Activated T-cell treated with anti-CD3 and anti-CD28 coated beads, Interleukin-2, amount 50 U/mL, for 4 hours (primary cell): ENCODE measurements around the gene U2SURP. TPM values are rescaled to one million over a fixed set of nuclear protein-coding genes. Genes with fewer than 3 reads are reported as not detected.
A peak's percentile ranks its signal among the peaks of the same experiment; 100 is the strongest.
"Not testable (repeated sequence)": the region's sequence is repeated elsewhere in the genome, so short reads cannot be mapped to it uniquely, and the experiment has no call there.

Experiments
- ATAC-seq, 2 donors: fragments of 200-7000 bp; cut with Tn5 transposase; one replicate each; pipeline ENCODE4 v1.10.0; 2021
- DNase-seq: peaks from one replicate; pipeline ENCODE4 v3.0.0-alpha.2; 2020
- H3K27me3 Mint-ChIP-seq: one replicate; pipeline ENCODE4 v1.8.0; 2021; ENCODE audit warnings: low read depth, mixed read lengths
- H3K36me3 Mint-ChIP-seq: one replicate; pipeline ENCODE4 v1.8.0; 2022; ENCODE audit warnings: mixed read lengths; ENCODE audit not compliant: insufficient read depth
- H3K4me1 Mint-ChIP-seq: one replicate; pipeline ENCODE4 v1.8.0; 2021; ENCODE audit warnings: low read depth, mixed read lengths
- H3K4me3 Mint-ChIP-seq: one replicate; pipeline ENCODE4 v1.8.0; 2021; ENCODE audit warnings: mild to moderate bottlenecking, moderate library complexity, mixed read lengths
- H3K9me3 Mint-ChIP-seq: one replicate; pipeline ENCODE4 v1.8.0; 2021; ENCODE audit warnings: mixed read lengths
- total RNA-seq, 3 donors: library from RNA; stranded (reverse); gene quantifications; one replicate each; pipeline ENCODE4 v1.2.1, GENCODE V29; 2021

U2SURP gene
- total RNA-seq, 3 donors from 2014 or later = 156 to 178 (median 170) TPM

DNA sequence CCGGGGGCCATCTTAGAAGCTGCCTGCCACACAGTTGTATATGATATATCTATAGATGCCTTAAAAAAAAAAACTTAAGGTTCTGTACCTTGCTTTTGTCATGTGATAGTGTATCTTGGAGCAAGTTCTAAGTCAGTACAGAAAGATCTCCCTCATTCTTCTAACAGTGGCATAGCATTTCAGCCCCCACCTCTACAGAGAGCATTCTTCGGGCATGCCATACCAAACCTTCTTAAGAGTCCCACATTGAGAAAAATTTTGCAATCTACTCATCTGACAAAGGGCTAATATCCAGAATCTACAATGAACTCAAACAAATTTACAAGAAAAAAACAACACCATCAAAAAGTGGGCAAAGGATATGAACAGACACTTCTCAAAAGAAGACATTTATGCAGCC, 13.1 kb upstream of the U2SURP start:
- H3K9me3 Mint-ChIP-seq, H3K36me3 Mint-ChIP-seq, H3K4me1 Mint-ChIP-seq, ATAC-seq, H3K27me3 Mint-ChIP-seq, H3K4me3 Mint-ChIP-seq, DNase-seq: not testable (repeated sequence)

DNA sequence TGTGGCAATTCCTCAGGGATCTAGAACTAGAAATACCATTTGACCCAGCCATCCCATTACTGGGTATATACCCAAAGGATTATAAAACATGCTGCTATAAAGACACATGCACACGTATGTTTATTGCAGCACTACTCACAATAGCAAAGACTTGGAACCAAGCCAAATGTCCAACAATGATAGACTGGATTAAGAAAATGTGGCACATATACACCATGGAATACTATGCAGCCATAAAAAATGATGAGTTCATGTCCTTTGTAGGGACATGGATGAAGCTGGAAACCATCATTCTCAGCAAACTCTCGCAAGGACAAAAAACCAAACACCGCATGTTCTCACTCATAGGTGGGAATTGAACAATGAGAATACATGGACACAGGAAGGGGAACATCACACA, 12.5 kb upstream of the U2SURP start:
- H3K4me1 Mint-ChIP-seq, ATAC-seq, H3K36me3 Mint-ChIP-seq, DNase-seq, H3K9me3 Mint-ChIP-seq, H3K4me3 Mint-ChIP-seq, H3K27me3 Mint-ChIP-seq: not testable (repeated sequence)

- Mint-ChIP-seq H3K27me3 (peaks cover 11% of the 10 kb centered on the region), H3K9me3 (no peaks in the 10 kb centered on the region), H3K36me3 (no peaks in the 10 kb centered on the region), H3K4me1 (peaks cover 5% of the 10 kb centered on the region), H3K4me3 (no peak overlapping the region)
- DNase-seq (no peak), ATAC-seq (no peak)
Measured at GRCh38 chr3:142990721-142991120, 10.6 kb upstream of the U2SURP start.

GRCh38 chr3:142992323-142992722, 9.0 kb upstream of the U2SURP start:
- Mint-ChIP-seq H3K9me3 (no peaks in the 10 kb centered on the region), H3K27me3 (peaks cover 11% of the 10 kb centered on the region), H3K4me1 (peaks cover 5% of the 10 kb centered on the region), H3K4me3 (no peak overlapping the region), H3K36me3 (no peaks in the 10 kb centered on the region)
- no peak for DNase-seq
- ATAC-seq = no peak

GRCh38 chr3:142993958-142994442, 7.4 kb upstream of the U2SURP start:
- ATAC-seq = peak; percentile 43 to 53
- no peaks in the 10 kb centered on the region for H3K36me3 Mint-ChIP-seq
- no peak overlapping the region for H3K4me3 Mint-ChIP-seq
- peaks cover 10% of the 10 kb centered on the region for H3K27me3 Mint-ChIP-seq
- H3K9me3 Mint-ChIP-seq = no peaks in the 10 kb centered on the region
- H3K4me1 Mint-ChIP-seq = peaks cover 5% of the 10 kb centered on the region
- peak; percentile 47 for DNase-seq

- ATAC-seq = no peak
- peaks cover 15% of the 10 kb centered on the region for H3K4me1 Mint-ChIP-seq
- no peaks in the 10 kb centered on the region for H3K36me3 Mint-ChIP-seq
- H3K27me3 Mint-ChIP-seq = peaks cover 9% of the 10 kb centered on the region
- H3K4me3 Mint-ChIP-seq = no peak overlapping the region
- DNase-seq = no peak
- H3K9me3 Mint-ChIP-seq = no peaks in the 10 kb centered on the region
Measured at GRCh38 chr3:142997330-142997729, 4.0 kb upstream of the U2SURP start.

DNA sequence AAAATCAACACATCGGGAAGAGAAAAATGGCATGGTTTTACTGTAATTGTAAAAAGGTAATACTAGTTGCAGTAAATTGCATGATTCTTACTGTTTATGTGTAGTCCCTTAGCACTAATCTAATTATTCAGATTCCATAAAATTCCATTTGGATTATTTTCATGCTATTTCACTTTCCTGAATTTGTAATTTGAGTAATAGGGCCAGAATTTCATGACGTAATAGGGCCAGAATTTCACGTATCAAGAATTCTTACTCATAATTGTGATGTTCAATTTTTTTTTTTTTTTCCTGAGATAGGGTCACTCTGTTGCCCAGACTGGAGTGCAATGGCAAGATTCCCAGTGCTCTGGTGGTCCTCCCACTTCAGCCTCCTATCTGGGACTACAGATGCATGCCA, 2.9 kb upstream of the U2SURP start:
- H3K4me3 Mint-ChIP-seq = no peak overlapping the region
- peaks cover 9% of the 10 kb centered on the region for H3K27me3 Mint-ChIP-seq
- peaks cover 1% of the 10 kb centered on the region for H3K36me3 Mint-ChIP-seq
- DNase-seq (no peak), ATAC-seq (no peak)
- H3K9me3 Mint-ChIP-seq = no peaks in the 10 kb centered on the region
- peaks cover 22% of the 10 kb centered on the region for H3K4me1 Mint-ChIP-seq

DNA sequence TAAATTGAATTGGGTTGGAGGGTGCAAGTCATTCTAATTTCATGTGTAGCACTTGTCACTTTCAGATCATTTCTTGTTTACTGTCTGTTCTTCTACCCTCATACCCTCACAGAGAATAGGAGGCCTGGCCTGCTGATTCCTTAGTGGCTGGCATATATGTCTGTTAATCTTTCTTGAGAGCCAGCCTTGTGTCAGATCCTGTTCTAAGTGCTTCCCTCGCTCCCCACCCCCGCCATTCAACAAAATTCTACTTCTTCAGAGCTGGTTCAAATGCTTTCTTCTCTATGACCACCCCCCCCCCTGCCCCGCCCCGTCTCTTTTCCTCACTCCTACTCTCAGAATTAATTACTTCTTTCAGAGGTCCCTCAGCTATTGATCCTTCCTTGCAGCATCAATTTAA, 1.5 kb upstream of the U2SURP start:
- ATAC-seq = no peak
- H3K9me3 Mint-ChIP-seq = no peaks in the 10 kb centered on the region
- H3K27me3 Mint-ChIP-seq = peaks cover 6% of the 10 kb centered on the region
- H3K4me3 Mint-ChIP-seq = peak overlapping the region; percentile 97
- H3K4me1 Mint-ChIP-seq = peaks cover 22% of the 10 kb centered on the region
- peaks cover 3% of the 10 kb centered on the region for H3K36me3 Mint-ChIP-seq
- no peak for DNase-seq

- peak overlapping the region; percentile 97 for H3K4me3 Mint-ChIP-seq
- peaks cover 2% of the 10 kb centered on the region for H3K27me3 Mint-ChIP-seq
- peaks cover 28% of the 10 kb centered on the region for H3K4me1 Mint-ChIP-seq
- DNase-seq = no peak
- peaks cover 4% of the 10 kb centered on the region for H3K36me3 Mint-ChIP-seq
- no peak for ATAC-seq
- no peaks in the 10 kb centered on the region for H3K9me3 Mint-ChIP-seq
Measured at GRCh38 chr3:143000528-143000927, 842 bp upstream of the U2SURP start.

DNA sequence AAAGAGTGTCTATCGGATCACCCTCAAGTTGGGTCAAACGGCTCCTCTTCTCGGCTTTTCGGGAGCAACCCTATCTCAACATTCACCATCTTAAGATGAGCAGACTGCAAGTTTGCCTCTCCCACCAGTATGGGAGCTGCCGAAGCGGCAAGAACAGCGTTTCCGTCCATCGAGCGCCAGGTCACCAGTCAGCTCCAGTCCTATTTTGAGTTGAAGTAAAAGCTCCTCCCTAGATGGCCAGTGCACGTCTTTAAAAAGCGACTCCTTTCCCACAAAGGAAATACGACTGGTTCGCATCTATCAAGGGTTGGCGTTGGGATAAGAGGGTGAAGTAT, 369 bp upstream of the U2SURP start:
- Mint-ChIP-seq H3K4me1 (peaks cover 33% of the 10 kb centered on the region), H3K36me3 (peaks cover 4% of the 10 kb centered on the region), H3K27me3 (peaks cover 2% of the 10 kb centered on the region), H3K9me3 (no peaks in the 10 kb centered on the region), H3K4me3 (peak overlapping the region; percentile 97)
- peak; percentile 65 for ATAC-seq
- DNase-seq = no peak

DNA sequence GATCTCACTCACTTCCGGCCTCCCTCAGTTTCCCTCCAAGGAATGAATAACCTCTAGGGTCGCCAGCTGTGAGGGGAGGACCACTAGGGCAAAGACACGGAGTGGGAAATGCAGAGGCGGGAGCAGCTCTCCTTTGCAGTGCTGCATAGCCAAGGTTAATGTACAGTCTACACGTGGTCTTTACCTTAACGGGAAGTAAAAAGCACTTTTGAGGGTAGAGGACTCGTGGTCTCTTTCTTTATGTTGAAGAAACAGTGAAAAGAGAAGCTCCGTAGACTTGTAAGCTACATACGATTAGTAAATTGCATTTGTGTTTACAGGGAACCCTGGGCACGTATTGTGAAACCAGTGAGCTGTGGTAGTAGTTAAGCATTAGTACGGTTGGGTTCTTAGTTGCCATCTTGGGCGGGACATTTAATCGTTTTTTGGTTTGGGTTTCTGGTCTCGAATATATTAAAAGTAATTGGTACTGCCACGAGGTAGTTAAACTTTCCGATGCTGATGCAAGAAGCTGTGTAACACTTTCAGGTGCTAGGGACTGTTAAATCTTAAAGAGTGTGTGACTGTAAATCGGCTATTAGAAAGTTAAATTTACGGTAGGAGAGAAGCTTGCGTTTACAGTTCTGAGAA, 828 bp downstream of the U2SURP start:
- H3K27me3 Mint-ChIP-seq = peaks cover 2% of the 10 kb centered on the region
- ATAC-seq (peak; percentile 42 to 49), DNase-seq (peak; percentile 5)
- H3K36me3 Mint-ChIP-seq = peaks cover 7% of the 10 kb centered on the region
- peak overlapping the region; percentile 97 for H3K4me3 Mint-ChIP-seq
- peaks cover 45% of the 10 kb centered on the region for H3K4me1 Mint-ChIP-seq
- H3K9me3 Mint-ChIP-seq = no peaks in the 10 kb centered on the region

DNA sequence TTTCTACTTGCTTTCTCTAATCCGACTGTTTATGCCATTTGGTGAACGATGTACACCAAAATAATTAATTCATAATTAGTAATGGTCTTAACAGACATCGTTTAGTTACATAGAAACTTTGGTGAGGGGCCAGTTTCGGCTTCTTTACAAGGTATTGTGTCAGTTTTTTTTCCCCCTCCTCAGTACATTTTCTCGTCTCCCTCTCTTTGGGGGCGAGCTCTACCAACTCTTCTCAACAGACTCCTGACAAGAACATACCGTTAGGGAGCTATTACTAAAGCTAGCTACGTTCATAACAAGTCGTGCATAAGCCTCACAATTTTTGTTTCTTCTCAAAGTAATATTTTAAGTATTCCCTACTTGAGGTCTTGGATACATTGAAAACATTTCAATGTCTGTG, 1.4 kb downstream of the U2SURP start:
- DNase-seq (no peak), ATAC-seq (no peak)
- H3K36me3 Mint-ChIP-seq = peaks cover 8% of the 10 kb centered on the region
- H3K9me3 Mint-ChIP-seq = no peaks in the 10 kb centered on the region
- H3K27me3 Mint-ChIP-seq = peaks cover 2% of the 10 kb centered on the region
- H3K4me3 Mint-ChIP-seq = peak overlapping the region; percentile 97
- peaks cover 49% of the 10 kb centered on the region for H3K4me1 Mint-ChIP-seq

- no peak for ATAC-seq
- Mint-ChIP-seq H3K9me3 (no peaks in the 10 kb centered on the region), H3K4me3 (peak overlapping the region; percentile 67), H3K4me1 (peaks cover 69% of the 10 kb centered on the region), H3K36me3 (peaks cover 8% of the 10 kb centered on the region), H3K27me3 (no peaks in the 10 kb centered on the region)
- no peak for DNase-seq
Measured at GRCh38 chr3:143004823-143005222, 3.5 kb downstream of the U2SURP start.

- Mint-ChIP-seq H3K4me3 (no peak overlapping the region), H3K36me3 (peaks cover 19% of the 10 kb centered on the region), H3K27me3 (no peaks in the 10 kb centered on the region), H3K9me3 (no peaks in the 10 kb centered on the region), H3K4me1 (peaks cover 77% of the 10 kb centered on the region)
- ATAC-seq (no peak), DNase-seq (no peak)
Measured at GRCh38 chr3:143010024-143010423, 8.7 kb downstream of the U2SURP start.

DNA sequence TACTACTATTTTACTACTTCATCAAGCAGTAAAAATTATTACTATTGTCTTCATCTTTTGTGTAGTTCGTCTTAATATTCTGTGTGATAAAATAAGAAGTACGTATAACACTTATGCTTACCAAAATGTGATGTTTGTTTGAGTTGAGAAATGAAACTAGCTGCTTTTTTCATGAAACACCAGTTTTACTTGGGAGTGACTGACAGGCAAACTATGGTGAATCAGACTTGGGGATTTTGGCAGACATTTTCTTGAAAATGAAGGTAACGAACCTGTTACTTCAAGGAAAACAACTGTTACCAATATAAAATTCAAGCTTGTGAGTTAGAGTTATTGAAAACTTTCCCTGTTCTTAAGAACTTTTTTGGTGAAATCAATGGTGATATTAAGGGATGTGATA, 10.3 kb downstream of the U2SURP start:
- Mint-ChIP-seq H3K9me3 (no peaks in the 10 kb centered on the region), H3K4me3 (no peak overlapping the region), H3K36me3 (peaks cover 21% of the 10 kb centered on the region), H3K4me1 (peaks cover 60% of the 10 kb centered on the region), H3K27me3 (no peaks in the 10 kb centered on the region)
- no peak for DNase-seq
- ATAC-seq = peak in 1 of 2 donors; percentile 50
